IPS DF 19.7 (cell line): ENCODE measurements around the gene KCNJ5.

Source experiments
- DNase-seq: peaks from one replicate; pipeline ENCODE4 v3.0.0-alpha.2; 2013; ENCODE audit warnings: low read depth, low spot score

Gene KCNJ5

GRCh38 chr11:128890543-128891368 is at the start of gene KCNJ5:
TSS of gene KCNJ5 (plus strand) at chr11:128891356. CDS start at chr11:128911274, 19,918 bp downstream.
- DNase-seq = no peak

- DNase-seq = no peak
Measured at GRCh38 chr11:128841461-128842072, 49.6 kb upstream of the KCNJ5 start.

DNA sequence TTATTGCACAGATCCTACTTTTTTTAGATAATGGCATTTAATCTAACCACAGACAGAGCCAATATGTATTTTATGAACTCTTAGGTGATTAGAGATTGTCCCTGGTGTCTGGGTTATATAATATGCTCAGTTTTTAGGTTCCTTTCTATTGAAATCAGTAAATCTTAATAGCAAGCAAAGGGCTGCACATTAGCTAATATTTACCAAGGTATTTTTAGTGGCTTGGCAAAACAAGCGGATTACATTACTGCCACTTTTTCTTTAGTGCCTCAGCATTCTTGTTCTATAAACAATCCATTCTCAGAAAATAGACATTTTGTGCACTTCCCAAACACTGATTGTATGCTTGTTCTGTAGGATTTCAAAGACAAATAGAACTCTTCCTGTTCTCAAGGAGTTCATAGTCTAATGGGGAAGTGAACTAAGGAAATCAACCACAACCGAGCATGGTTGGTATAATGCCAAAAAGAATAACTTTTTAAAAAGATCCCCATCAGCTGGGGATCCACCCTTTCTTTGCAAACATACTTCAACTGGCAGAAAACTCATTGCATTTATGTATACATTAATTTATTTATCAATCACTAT is 47.9 kb upstream of the KCNJ5 start:
- no peak for DNase-seq

DNA sequence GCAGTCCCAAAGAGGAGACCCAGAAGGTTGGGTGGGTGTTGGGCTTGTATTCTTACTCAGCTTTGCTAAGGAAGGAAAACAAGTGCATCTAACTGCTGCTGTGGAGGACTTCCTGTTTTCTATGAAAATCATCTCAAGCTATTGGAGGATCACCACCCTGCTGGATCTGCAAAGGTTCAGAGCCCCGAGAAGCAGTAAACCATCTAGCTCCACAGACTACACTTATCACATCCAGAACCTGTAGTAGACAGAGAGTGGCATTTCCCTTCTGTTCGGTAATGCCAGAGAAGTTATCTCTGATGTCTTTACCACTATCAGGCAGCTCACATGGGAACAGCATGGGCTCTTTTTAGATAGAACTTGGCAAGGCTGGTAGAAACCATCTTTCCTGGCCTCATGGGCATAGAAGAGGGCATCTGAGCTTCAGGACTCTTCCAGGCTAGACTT is 45.8 kb upstream of the KCNJ5 start:
- DNase-seq = no peak

GRCh38 chr11:128846985-128847384 is 44.2 kb upstream of the KCNJ5 start:
- DNase-seq = no peak

DNA sequence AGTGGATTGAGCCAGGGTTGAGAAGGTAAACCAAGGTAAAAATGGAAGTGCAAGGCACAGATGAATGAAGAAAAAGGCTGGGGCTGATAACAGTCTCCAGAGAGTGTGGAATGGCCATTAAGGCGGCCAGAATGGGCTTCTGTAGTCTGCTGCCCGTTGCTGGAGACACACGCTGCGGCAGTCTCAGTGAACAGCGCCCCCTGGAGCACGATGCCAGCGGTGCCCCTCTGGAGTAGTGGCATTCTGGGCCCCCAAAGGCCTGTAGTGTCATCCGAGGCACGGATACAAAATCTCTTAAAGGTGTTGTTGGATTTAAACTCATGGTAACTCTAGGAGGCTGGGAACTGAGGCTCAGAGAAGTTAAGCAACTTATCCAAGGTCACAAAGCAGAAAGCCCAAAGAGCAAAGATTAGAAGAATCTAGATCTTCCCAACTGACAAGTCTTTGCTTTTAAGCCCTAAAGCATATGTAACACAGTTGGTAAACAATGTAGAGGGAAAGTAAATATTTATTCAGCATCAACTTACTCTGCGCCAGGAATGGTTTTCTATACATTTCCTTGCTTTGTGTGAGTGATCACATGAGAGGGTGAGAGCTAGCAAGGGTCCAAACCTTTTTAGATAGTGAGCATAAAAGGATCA is 42.2 kb upstream of the KCNJ5 start:
- DNase-seq = no peak

DNA sequence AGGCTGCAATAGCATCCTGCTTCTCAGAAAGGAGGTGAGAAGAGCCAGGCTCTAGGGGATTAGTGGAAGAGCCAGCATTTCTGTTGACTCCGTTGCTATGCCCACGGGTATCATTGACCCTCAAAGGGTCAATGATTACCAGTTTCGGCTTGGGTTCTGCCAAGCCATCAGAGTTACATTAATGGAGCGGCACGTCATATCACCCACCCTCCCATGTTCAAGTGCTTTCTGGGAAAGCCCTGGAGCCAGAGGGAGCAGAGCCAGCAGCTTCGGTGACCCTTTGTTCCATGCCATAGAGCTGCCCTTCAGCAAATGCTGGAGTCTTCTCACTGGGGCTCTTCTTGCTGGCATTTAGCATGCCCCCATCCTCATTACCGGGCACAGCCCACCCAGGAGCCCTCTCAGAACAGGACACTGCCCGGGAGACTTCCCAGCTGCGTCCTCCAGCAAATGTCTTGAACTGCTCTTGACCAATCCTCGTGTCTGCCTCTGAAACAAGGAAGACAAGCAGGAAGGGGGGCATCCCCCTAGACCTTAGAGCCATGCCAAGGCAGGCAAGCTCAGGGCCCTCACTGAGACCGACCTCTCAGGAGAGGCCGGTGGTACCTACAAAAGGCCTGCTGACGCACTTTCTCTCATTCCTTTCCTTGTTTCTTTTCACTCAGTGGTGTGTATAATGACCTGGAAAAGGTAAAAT is 38.7 kb upstream of the KCNJ5 start:
- DNase-seq = no peak

DNA sequence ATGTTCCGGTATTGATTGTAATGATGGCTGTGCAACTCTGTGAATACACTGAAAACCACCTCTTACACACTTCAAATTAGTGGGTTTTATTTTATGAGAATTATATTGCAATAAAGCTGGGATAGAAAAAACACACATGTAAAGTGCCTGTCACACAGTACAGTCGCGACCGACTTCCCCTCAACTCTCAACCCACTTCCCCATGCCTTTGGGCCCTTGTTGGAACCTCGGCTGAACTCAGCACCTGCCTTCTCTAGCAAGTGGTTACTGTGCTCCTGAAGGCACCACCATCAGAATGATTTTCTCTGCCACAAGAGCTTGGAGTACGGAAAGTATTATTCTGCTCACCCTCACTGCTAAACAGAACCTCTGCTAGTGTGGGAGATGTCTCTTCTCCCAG is 37.6 kb upstream of the KCNJ5 start:
- DNase-seq = no peak

DNA sequence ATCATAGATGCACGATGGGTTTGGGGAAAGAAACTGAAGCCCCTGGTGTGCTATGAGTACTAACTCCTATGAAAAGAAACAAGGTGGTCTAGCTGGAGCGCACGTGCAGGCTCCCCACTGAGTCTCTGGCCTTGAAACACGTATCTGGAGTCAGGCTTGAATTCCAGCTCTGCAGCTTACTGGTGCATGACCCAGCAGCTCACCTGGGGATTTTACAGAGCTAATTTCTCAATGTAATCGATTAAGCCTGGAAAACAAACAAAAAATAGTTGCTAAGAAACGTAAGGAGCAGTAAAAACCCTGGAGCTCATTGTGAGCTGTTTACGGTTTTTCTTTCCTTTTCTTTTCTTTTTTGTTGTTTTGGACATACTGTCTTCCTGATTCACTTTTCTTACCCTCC is 36.3 kb upstream of the KCNJ5 start:
- no peak for DNase-seq

DNA sequence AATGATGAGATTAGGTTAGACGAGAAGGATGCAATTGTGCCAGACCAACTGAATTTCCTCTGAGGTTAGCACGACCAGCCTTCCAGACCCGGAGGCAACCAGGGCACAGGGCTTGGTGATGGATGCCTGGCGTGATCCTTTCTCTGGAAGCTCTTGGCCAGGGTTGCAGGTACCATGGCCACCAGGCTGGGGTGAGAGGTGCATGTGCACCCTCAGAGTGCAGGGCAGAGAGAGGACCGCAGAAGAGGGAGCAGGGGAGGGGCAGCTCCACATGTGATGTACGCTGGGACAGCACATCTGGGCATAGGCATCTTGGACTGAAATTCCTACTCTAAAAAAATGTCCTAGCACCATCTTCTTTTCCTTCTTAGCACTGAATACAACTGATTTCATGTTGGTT is 34.9 kb upstream of the KCNJ5 start:
- no peak for DNase-seq

DNA sequence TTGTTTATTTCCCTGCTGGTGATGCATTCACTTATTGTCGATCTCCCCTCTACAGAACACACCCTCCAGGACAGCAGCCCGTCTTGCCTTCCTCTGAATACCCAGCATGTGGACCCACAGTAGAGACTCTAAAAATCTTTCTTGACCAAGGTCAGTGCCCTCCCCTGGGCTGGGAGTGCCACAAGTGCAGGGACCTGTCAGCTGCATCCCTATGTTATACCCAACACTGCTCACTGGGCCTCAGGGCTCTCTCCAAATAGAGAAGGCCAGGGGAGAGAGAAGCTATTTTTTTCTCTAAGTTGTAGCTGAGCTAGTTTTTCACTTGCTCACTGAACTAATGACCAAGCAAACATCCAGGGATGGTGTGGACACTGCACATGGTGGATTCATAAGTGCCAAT is 33.8 kb upstream of the KCNJ5 start:
- no peak for DNase-seq

- no peak for DNase-seq
Measured at GRCh38 chr11:128859563-128860441, 31.4 kb upstream of the KCNJ5 start.

- DNase-seq = no peak
Measured at GRCh38 chr11:128860571-128861361, 30.4 kb upstream of the KCNJ5 start.

DNA sequence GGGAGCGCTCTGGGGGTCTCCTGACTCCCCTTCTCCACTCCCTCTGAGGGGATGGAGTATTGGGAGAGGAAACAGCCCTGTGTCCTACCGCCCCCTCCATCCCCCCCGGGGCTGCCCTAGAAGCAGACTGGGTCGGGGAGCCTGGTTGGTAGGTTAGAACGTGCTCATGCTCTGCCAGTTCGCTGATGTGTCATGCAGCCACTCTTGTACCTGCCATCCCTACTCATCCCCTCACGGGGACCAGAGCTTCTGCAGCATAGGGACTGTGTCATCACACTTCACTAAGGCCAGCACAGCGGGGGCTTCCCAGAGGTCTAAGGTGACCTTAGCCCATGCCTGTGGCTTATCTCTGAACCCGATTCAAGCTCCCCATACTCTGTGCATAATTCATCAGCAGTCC is 28.8 kb upstream of the KCNJ5 start:
- DNase-seq = no peak

- no peak for DNase-seq
Measured at GRCh38 chr11:128862908-128863660, 28.1 kb upstream of the KCNJ5 start.

DNA sequence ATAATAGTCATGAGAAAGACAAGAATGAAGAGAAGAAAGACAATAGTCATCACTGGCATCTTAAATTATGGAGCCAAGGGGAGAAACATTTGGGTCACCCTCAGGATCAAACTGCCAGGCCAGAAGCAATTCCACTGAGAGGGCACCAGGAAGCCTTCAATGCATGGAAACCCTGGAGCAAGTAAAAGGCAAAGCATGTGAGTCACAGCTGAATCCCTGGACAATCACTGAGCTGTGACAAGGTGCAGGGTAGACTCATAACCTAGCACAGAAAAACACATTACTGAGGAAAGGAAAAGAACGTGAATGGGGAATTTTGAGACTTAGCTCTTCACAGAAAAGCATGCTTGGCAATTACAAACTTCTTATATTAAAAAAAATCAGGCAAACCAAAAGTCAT is 25.7 kb upstream of the KCNJ5 start:
- no peak for DNase-seq

DNA sequence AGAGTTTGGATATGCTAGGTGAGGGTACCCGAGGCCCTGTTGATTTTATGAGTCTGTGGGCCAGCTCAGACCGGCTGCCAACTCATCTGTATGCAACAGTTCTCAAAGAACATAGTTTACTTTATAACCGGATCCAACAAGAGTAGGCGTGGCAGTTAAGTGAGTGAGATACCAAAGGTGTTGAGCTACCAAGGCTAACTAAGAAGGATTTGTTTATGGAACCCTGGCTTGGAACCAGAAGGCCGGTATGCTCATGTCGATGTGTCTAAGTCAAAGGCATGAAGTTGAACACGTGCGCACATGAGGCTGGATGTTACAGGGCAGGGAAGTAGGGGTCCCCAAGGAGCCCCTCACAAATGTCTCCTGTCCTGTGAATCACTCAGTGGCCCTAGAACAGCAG is 23.9 kb upstream of the KCNJ5 start, which contains the start of gene KCNJ1:
Gene KCNJ1 (minus strand): TSS at position 20 of the 400 bp plus-strand sequence. CDS start 27,053 bp downstream, outside the sequence.
- DNase-seq = no peak

DNA sequence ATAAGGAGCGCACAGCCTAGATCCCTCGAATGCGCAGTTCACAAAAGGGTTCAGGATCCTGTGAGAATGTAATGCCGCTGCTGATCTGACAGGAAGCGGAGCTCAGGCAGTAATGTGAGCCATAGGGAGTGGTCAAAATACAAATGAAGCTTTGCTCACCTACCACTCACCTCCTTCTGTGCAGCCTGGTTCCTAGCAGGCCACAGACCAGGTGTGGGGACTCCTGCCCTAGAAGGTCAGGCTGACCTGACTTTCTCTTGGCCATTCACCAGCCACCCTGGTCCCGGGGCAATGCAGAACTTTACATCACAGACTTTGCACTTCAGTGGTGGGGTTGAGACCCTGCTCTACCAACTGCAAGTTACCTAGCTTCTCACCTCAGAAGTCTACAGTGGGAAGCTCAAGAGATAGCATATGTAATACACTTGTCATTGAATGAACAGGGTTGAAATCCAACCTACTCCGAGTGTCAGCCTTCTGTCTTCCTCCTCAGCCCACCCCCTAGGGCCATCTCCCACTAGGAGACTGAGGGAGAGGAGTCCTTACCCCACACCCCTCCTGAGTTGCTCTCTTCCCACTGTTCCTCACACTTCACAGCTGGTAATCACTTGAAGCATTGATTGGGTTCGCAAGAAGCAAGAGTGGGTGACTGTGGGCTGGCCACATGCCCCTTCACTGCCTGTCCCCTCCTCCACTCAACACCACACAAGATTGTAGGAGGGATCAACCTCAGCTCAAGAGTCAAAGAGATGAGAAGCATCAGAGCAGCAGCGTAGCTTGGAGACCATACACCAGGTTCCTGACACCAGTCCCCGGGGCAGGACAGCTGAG is 22.1 kb upstream of the KCNJ5 start:
- DNase-seq = no peak
